Effector CD8-positive, alpha-beta T cell (primary cell): ENCODE measurements around the gene TNFRSF12A.
A peak's percentile ranks its signal among the peaks of the same experiment; 100 is the strongest.

ENCODE experiments used
- DNase-seq: peaks from one replicate; lab custom pipeline; 2025; lab: John Stamatoyannopoulos, UW

The TNFRSF12A gene

GRCh38 chr16:3012828-3013420, 7.2 kb upstream of the TNFRSF12A start, which contains the start of gene CLDN9:
TSS of gene CLDN9 (plus strand) at chr16:3012923. CDS start at chr16:3013363, 440 bp downstream.
- no peak for DNase-seq

GRCh38 chr16:3013491-3013951, 6.6 kb upstream of the TNFRSF12A start:
- no peak for DNase-seq

- no peak for DNase-seq
These were observed 6.0 kb upstream of the TNFRSF12A start for GRCh38 chr16:3013998-3014690.

- DNase-seq: no peak
These were observed 5.2 kb upstream of the TNFRSF12A start for GRCh38 chr16:3014971-3015370.

GRCh38 chr16:3015865-3016521, 4.2 kb upstream of the TNFRSF12A start:
- no peak for DNase-seq

GRCh38 chr16:3017344-3017743, 2.8 kb upstream of the TNFRSF12A start:
- DNase-seq: no peak

- DNase-seq: peak; percentile 19
These were observed 2.2 kb upstream of the TNFRSF12A start, which contains the start of gene CLDN6 for GRCh38 chr16:3017794-3018506. TSS of gene CLDN6 (minus strand) at chr16:3018183. CDS start at chr16:3016021, 2,162 bp downstream.

GRCh38 chr16:3019594-3020246, 448 bp upstream of the TNFRSF12A start:
- DNase-seq: no peak

GRCh38 chr16:3020604-3021448, 658 bp downstream of the TNFRSF12A start:
- peak; percentile 47 for DNase-seq

GRCh38 chr16:3021449-3022207, 1.5 kb downstream of the TNFRSF12A start:
- peak; percentile 38 for DNase-seq

GRCh38 chr16:3022208-3022683, 2.1 kb downstream of the TNFRSF12A start:
- peak; percentile 44 for DNase-seq

- DNase-seq: no peak
These were observed 2.7 kb downstream of the TNFRSF12A start for GRCh38 chr16:3022684-3023414.

- DNase-seq: no peak
These were observed 3.2 kb downstream of the TNFRSF12A start for GRCh38 chr16:3023415-3023668.

- peak; percentile 89 for DNase-seq
These were observed 3.7 kb downstream of the TNFRSF12A start, which contains the start of the genes HCFC1R1 and THOC6 for GRCh38 chr16:3023669-3024478. TSS of gene HCFC1R1 (minus strand) at chr16:3023942. CDS start at chr16:3023941, 1 bp downstream. TSS of gene THOC6 (plus strand) at chr16:3024035. CDS start at chr16:3024327, 292 bp downstream.

- no peak for DNase-seq
These were observed 5.1 kb downstream of the TNFRSF12A start for GRCh38 chr16:3025032-3026002.

- no peak for DNase-seq
These were observed 5.8 kb downstream of the TNFRSF12A start for GRCh38 chr16:3026003-3026378.
